GM21515 (cell line): ENCODE data around the gene MAP3K1.
"Not testable (repeated sequence)": the region's sequence is repeated elsewhere in the genome, so short reads cannot be mapped to it uniquely, and the experiment has no call there.

Experiments used
- ATAC-seq: cut with Tn5 transposase; IDR thresholded peaks from one replicate; pipeline ENCODE4 v1.9.1; 2021; ENCODE audit not compliant: unreplicated experiment

Gene MAP3K1

DNA sequence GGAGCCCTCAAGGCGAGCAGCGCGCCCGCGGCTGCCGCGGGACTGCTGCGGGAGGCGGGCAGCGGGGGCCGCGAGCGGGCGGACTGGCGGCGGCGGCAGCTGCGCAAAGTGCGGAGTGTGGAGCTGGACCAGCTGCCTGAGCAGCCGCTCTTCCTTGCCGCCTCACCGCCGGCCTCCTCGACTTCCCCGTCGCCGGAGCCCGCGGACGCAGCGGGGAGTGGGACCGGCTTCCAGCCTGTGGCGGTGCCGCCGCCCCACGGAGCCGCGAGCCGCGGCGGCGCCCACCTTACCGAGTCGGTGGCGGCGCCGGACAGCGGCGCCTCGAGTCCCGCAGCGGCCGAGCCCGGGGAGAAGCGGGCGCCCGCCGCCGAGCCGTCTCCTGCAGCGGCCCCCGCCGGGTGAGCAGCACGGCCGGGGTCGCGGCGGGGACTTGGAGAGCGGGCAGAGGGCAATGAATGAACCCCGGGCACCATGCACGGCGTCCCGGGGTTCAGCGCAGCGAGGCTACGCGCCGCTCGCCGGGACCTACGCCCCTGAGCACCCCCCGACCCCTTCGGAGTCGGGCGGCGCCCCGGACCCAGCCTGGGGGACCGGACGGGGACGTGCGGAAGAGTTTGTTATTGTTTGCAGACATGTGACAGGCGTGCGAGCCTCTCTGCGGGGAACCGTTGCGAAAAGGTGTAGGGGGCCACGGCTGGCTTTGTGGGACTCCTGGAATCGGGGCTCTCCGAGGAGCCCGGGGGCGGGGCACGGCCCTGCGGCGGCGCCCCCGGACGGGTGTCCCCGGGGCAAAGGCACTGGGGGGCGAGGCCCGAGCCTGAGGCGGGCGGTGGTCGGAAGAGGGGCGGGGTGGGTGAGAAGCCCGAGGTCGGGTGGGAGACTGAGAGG is 553 bp downstream of the MAP3K1 start:
- ATAC-seq = peak; percentile 32

DNA sequence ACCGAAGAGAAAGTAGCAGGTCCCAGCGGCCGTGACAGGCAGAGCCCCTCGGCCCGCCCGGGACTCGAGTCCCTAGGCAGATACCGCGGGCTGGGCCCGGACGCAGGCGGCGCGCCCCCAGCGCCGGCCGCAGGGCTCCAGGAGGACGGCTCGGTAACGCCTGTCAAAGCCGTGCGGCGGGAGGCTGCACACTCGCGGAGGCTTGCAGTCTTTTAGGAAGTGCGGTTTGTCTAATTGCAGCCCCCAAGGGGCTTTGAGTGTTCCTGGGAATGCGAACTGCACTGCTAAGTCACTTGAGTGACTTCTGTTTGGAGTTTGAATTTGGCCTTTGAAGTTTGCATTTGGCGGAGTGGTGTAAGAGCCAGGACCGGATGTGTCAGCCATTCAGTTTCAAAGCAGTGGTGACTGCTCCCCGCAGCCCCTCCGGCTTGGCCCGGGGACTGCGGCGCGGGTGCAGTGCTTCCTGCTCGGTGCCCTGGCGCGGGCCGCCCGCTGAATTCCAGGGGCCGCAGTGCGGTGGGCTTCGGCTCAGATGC is 1.3 kb downstream of the MAP3K1 start:
- ATAC-seq = peak; percentile 40

DNA sequence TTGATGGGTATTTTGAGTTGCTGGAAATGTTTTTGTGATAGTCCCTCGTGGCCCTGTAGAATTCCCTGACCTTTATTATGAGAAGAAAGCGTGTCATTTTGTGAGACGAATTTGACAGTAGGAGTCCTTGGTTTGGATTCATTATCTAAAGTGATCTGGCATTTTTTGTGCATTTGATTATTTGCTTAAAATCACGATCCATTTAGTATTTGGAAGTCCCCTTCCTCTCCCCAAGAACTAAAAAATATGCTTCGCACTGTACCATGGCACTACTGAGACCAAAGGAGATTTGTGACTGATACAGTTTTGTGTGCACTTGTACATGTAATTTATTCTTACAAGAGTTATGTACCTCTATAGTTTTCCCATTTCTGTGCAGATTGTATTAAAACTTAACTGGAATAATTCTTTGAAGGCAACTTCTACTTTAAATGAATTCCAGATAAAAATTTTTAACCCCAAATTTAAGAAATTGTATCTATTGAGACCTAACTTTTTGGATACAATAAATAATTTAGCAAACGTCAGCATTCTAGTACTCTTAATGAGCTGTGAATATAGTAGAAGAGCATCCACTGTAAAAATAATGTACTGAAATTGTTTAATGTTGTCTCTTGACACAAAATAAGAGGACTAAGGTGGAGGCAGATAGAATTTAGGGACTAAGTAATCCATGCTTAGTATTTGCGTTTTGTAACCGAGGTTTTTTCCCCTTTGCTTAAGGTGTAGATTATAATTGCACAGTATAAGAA is 2.1 kb downstream of the MAP3K1 start:
- no peak for ATAC-seq

DNA sequence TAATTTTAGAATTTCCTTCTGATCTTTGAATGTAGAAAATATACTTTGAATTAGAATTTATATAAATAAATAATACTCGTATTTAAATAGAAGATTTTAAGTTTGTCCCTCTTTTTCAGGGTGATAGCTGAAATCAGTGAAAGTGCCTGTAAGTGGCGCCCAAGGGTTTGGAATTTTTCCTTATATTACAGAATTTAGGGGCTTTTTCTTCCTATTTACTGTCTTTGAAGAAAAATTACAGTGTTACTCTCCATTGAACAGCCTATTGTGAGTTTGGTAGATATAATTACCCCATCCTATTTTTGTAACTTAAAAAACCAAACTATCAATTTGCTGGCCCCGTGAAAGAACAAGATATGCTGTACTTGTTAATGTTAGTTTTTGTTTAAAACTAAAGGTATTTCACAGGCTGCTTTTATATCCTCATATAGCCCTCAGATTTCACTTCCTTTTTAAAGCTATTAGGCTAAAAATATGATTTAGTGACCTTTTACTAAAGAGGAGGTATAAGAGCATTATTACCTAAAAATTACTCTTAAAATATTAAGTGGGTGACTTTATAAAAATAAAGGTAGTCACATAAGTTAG is 3.2 kb downstream of the MAP3K1 start:
- no peak for ATAC-seq

DNA sequence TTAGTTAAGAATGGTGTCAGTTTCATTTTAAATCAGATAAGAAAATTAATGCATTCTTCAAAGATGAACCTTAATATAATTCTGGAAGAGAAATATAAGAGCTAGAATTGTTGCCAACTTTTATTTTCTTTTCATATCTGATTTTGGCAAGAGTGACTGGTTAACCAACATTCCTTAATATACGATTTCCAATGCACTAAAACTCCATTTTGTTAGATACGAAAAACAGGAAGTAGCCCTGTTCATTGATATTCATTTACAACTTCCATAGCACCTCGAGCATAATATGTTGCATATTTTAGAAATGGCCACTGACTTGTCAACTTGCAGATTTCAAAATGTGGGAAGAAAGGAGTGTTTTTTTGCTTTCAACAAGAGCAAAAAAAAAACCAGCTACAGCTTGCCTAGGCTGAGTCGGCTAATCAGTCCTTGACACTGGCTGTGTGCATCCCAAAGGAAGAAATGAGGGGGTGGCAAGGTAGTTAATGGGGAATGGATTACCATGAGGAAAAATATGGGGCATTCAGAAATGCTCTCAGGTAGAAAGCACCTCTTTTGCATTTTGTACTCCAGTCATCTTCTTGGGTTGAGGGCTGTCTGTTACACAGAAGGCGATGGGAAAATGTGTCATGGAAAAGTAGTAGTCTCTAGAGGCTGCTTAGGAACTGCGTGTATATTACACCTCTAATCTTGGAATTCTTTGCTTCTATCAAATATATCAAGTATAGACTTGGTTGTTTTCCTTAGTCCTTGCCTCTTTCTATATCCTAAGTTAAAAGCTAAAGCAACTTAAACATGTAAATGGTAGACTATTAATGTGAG is 3.9 kb downstream of the MAP3K1 start:
- ATAC-seq = no peak

DNA sequence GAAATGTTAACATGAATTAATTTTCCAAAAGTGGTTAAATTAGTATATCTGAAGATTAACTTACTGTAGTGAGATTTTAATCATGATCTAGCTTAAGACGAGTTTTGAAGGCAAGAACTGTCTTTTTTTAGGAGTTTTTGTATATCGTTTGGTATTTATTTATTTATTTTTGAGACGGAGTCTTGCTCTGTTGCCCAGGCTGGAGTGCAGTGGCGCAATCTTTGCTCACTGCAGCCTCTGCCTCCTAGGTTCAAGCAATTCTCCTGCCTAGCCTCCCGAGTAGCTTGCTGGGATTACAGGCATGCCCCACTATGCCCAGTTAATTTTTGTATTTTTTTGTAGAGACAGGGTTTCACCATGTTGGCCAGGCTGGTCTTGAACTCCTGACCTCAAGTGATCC is 6.5 kb downstream of the MAP3K1 start:
- ATAC-seq = not testable (repeated sequence)

DNA sequence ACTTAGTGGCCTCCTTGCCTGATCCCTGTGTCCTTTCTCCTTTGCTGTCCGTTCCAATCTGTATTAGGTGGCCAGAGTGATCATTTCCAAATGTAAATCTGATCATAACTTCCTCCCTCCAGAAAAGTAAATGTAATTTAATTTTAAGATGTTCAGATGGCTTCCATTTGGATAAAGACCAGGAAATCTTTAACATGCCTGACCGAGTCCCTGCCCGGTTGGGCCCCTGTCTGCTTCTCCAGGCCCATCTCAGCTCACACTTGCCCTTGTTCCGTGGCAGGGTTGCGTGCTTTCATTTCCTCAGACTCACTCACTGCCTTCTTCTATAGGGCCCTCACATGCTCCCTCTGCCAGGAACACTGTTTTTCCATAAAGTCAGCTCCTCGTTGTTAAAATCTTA is 7.6 kb downstream of the MAP3K1 start:
- ATAC-seq = no peak

DNA sequence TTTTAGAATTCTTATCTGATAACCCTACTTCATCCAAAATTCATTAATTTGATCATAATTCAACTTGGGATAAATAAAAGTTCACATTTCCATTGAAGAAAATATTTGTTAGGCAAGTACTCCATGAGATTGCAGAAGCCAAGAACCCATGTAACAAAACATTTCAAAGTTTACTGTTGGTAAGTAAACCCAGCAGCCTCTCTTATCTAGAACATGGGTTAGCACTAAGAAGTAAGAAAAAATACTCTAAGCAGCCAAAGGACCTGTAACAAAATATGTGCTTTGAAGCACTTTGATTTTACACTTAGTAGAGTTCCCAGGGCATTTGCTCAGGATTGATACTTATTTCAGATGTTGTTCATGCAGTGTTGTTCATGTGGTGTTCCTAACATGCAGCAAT is 8.7 kb downstream of the MAP3K1 start:
- ATAC-seq = no peak

DNA sequence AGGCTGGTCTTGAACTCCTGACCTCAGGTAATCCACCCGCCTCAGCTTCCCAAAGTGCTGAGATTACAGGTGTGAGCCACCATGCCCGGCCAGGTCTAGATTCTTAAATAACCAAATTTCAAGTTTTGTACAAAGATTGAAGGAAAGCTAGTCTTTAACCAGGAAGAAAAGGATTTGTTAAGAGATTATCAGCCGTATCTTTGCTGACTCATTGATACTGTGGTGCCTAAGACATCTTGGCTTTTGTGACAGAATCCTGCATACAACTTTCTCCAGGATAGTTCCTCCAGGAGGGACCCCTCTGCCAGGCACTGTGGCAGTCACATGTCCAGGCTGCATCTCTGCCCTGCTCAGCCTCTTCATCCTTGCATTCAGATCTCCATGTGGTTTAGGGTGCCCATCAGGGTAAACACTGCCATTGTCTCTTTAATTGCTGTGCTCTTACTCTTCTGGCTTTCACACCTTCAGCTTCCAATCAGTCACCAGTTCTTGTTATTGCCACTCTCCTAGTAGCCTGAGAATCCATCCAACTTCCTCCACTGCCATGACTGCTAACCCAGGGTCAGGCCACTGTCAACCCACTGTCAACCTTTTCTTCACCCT is 10.0 kb downstream of the MAP3K1 start:
- ATAC-seq = no peak

DNA sequence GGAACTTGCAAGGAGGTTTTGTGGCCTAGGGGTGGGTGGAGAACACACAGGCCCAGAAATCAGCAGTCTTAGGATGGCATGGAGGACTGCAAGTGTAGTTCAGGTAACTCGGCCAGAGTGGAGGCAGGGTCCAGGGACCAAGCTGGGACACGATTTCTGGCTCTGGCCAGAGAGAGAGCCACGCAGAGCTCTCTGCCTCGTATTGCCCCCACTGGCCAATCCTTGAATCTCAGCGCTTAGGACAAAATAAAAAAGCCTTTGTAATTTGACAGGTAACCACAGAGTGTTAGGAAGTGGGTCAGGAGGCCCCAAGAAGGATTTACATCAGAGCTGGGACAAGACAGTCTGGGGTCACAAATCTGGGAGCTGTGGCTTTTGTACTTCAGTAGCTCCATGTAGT is 11.7 kb downstream of the MAP3K1 start:
- no peak for ATAC-seq

DNA sequence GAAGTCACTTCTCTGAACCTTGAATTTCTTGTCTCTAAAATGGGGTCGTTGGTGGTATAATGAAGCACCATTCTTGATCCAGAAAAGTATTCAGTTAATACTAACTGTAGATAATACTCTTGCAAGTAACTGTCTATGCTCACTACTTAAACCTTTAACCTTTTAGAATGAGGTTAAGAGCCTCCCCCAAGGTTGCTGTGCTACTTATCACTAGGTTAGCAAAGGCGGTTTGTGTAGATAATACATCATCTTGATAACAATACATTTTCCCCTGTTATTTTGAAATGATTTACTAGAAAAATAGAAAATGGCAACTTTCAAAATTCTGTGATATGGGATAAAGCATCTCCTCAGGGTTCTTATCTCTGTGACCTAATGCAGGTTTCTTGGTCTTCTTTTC is 12.6 kb downstream of the MAP3K1 start:
- no peak for ATAC-seq

DNA sequence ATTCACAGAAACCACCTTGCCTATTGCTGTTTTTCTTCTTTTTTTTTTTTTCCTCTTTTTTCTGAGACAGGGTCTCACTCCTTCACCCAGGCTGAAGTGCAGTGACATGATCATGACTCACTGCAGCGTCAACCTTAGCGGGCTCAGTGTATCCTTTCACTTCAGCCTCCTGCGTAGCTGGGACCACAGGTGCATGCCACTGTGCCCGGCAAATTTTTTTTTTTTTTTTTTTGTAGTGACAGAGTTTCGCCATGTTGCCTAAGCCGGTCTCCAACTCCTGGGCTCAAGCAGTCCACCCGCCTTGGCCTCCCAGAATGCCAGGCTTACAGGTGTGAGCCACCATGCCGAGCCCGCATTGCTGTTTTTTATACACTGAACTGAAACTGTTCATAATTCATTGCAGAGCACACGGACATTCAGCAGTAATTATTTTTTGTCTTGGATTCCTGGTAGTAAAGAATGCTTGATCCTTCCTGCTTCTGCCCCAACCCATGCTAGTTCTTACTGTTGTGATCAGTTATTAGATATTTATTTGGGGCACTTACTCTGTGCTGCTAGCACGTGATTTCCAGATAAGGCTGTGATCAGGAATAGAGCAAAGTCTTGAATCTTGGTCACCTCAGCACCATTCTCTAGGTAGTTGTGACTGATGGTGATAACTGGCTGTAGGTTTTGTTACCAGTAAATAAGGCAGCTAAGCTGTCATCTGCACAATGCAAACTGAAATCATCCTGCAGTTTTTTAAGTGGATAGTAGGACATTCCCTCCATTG is 14.0 kb downstream of the MAP3K1 start:
- no peak for ATAC-seq

DNA sequence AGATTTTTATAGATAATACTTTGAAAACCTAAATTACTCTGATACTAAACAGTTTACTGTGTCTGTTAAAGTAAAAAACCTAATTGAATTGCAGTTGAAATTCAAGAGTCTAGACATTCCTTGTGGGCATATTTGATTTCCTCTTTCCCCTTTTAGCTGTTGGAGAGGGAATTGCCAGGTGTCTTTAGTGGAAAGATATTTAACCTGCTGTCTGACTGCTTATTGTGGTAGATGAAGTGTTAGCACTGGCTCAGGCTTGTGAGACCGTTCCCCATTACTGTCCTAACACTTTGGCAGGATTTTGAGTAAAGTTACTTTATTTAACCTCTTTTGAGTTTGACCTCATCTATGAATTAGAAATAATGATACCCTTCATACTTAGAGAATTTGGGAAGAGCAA is 16.4 kb downstream of the MAP3K1 start:
- ATAC-seq = no peak

DNA sequence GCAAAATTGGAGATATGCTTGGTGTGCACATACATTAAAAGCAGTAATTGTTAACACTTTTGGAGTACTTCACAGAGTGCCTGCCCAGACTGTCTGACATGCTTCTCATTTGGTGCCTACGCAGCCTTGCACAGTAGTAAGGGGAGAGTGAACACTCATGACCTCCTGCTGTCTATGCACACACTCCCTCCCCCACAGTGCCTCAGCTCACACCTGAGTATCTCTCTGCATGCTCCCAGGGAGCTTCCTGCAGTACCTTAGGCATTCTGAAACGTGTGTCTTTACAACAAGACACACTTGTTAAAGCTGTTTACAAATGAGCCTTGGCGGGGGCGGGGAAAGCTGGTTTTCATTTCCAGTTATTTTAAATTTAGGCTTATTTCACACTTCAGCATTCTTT is 18.0 kb downstream of the MAP3K1 start:
- no peak for ATAC-seq

DNA sequence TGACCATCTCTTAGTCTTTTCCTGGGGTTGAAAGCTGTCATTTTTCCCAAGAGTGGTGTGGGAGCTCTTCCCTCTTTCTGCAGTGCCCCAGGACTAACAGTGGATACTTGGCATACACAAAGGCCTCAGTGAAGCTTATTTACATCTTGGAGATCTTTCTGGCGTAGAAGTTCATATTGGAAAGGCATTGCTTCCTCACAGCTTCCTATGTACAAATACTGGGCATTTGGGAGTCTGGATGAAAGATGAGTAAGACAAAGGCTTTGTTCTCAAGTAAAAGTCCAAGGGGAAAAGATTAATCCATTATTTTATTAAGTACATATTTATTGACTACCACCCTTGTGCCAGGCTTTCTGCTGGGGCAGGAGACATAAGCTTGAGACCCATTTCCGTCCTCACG is 22.0 kb downstream of the MAP3K1 start:
- ATAC-seq = no peak

DNA sequence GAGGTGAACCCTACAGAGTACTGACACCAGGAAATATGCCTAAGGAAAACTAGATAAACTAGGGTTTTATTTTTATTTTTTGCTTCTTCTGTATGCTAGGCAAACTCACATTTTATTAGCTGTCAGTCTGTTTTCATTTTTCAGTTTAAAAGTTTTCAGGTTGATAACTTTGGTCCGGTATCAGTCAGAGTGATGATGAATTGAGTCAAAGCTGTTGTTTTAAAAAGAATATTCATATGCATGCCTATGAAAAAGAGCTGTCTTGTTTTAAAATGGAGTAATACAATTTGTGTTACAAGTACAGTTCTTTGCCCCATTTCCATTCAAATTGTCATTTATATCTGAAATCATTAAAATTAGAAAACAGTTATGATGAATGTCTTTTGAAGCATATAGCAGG is 22.6 kb downstream of the MAP3K1 start:
- ATAC-seq = no peak

DNA sequence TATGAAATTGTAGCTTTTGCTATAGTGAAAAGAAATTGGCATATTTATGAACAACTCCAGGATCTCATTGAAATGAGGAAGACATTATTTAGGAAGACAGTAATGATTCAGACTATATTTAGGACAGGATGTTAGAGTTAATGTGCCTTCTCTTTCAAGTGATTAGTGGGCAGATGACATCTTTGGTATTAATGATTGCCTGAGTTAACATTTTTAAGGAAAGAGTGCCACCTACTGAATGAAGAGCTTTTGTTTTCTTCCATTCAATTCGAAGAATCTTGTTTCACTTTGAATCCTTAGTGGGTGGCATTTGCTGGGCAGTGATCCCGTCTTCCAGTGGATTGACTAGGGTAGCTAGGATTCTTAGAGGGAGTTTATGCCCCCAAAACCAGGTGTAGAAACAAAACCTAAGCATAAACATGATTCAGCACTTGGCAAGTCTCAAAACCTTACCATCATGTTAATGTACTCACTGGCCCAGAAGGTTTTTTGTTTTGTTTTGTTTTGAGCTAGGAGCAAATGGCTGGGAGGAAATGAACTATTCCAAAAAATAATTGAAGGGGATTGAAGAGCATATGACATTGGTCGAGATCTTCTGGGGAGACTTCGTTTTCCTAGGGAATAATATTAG is 23.2 kb downstream of the MAP3K1 start:
- ATAC-seq = no peak

DNA sequence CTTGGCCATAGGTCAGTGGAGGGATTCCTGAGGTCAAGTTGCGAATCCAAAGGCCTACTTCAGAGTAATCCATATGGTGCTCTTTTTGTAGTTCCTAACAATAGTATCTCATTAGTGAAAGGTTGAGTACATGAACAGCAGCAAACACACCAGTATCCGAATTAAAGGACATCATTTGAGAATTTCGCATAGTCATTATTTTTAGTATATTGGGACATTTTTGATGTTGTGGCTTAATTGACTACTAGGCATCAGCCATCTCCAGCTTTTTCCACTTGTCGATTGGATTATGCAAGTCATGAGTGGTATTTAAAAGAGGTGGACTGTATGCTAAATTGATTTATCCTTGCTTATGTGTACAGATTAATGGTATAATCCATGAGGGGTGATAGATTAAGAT is 23.7 kb downstream of the MAP3K1 start:
- no peak for ATAC-seq

DNA sequence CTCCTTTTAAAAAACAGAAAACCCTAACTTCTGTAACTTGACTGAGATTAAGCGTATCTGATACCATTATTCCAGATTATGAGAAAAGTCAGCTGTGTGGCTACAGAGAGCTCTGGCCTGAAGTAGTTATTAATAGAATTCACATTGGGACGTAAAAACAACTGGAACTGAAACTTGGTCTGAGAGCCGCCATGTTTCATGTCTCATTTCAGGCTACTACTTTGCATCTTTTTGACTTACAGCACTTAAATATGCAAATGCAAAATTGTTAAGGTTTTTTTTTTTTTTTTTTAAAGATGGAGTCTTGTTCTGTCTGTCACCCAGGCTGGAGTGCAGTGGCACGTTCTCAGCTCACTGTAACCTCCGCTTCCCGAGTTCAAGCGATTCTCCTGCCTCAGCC is 25.2 kb downstream of the MAP3K1 start:
- no peak for ATAC-seq
